Renal cortical epithelial cell (primary cell): ENCODE data around the gene TNNI3. TPM values are rescaled to one million over a fixed set of nuclear protein-coding genes. Genes with fewer than 3 reads are reported as not detected.

ENCODE experiments used
- DNase-seq: peaks from one replicate; pipeline ENCODE4 v3.0.0-alpha.2; 2011; ENCODE audit warnings: low read depth
- total RNA-seq: library from RNA; depleted of rRNA; stranded (reverse); fragments of >200 nt; gene quantifications from 2 replicates; pipeline ENCODE4 v1.2.3, GENCODE V29; 2014

The TNNI3 gene
- total RNA-seq, 1 donor from 2014 or later: 0.15 TPM

DNA sequence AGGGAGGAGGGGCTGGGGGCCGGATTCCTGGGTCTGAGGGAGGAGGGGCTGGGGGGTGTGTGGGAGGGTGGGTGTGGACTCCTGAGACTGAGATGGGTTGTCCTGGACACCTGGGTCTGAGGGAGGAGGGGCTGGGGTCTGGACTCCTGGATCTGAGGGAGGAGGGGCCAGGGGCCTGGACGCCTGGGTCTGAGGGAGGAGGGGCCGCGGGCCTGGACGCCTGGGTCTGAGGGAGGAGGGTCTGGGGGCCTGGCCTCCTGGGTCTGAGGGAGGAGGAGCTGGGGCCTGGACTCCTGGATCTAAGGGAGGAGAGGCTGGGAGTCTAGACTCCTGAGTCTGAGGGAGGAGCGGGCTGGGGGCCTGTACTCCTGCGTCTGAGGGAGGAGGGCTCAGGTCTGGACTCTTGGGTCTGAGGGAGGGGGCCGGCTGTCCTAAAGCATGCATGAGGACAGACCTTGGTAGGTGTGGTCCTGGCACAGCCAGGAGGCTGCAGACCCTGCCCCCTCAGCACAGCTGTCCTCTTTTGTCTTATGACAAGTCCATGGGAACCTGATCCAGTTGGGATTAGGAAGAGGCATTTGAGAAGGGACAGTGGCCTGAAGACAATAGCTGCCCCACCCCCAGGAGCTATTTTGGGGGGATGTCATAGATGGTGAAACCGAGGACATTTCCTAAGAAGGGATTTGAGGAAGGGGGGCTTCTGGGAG, 9.8 kb downstream of the TNNI3 start:
- no peak for DNase-seq

DNA sequence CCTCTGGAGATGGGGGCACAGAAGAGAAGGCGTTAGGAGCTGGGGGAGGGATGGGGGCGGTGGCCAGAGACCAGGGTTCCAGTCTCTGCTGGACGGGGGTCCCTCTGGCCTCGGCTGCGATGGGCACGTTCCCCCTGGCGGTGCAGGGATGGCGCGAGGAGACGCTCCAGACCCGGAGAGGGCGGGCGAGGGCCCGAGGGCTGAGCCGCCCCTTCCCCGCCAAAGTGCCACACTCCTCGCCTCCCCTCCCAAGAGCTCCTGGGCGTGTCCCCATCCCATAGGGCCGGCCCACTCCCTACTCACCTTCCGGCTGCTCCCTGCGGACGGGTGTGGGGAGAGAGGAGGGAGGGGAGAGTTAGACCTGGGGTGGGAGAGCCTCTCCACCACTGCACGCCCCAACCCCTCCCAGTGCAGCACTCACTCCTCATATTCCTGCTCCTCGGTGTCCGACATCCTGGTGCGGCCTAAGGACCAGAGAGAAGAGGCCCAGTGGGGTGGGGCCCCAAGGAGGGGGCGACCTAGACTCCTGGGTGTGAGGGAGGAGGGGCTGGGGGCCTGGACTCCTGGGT, 10.7 kb downstream of the TNNI3 start:
- no peak for DNase-seq

DNA sequence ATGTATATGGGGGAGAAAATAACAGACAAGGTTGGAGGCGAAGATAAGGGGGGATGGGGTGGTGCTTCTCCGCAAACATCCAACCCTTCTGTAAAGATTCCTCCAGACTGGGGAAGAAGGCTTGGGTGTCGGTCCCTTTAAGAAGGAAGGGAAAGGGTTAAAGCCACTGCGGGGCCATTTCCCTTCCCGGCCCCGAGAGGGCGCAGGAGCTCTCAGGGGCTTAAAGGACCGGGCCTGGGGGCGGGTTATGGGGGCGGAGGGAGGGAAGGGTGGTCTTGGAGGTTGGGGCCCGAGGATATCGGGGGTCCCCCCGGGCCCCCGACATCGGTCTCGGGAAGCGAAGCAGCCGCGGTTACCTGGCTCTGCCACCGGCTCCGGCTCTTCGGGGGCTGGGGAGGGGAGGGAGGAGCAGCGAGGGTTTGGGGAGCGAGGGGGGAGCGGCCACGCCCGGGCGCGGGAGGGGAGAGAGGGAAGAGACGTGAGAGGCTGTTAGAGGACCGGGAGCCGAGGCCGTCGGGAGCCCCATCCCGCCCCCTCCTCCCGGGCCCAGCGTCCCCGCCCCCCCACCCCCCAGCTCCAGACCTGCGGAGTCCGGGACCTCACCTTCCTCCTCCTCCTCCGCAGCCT, 11.3 kb downstream of the TNNI3 start:
- no peak for DNase-seq

DNA sequence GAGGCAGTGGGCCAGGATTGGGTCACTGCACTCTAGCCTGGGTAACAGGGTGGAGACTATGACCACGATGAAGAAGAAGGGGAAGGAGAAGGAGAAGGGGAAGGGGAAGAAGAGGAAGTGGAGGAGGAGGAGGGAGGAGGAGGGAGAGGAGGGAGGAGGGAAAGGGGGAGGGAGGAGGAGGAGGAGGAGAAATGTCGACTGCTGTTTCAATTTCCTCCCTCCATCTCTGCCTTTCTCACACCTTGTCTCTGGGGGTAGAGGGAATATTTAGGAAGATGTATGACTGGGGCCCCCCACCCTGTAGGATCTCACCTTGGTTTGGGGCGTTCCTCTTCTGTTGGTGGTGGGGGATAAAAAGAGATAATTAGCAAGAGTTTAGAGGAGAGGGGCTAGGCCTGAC, 12.3 kb downstream of the TNNI3 start:
- DNase-seq: no peak

DNA sequence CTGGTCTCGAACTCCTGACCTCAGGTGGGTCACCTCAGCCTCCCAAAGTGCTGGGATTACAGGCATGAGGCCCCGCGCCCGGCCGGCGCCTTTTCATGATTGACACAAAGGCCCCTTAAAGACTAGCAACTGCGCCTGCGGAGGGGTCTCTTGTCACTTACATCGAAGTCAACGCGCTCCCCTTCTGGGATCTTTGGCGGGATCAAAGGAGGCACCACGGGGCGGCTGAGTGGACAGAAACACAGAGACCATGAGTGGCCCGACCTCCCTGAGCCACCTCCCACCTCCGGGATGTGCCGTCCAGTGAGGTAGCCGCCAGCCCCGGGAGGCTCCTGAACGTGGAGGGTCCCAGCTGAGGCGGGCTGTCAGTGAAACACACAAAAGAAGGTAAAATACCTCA, 15.8 kb downstream of the TNNI3 start:
- DNase-seq: no peak

DNA sequence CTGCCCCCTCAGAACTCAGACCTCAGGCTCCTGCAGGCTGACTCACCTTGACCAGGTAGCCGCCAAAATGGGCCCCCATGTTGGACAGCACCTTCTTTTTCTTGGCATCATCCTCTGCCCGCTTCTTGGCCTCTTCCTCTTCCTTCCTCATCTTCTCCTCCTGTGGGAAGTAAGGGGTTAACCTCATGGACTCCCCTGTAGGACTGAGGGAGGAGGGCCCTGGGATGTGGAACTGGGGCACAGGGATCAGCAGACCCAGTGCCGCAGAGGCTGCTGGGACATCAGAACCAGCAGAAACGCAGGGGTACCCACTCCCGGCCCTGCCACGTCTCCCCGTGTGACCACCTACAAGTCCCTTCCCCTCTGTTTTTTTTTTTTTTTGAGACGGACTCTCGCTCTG, 19.6 kb downstream of the TNNI3 start:
- DNase-seq: no peak

DNA sequence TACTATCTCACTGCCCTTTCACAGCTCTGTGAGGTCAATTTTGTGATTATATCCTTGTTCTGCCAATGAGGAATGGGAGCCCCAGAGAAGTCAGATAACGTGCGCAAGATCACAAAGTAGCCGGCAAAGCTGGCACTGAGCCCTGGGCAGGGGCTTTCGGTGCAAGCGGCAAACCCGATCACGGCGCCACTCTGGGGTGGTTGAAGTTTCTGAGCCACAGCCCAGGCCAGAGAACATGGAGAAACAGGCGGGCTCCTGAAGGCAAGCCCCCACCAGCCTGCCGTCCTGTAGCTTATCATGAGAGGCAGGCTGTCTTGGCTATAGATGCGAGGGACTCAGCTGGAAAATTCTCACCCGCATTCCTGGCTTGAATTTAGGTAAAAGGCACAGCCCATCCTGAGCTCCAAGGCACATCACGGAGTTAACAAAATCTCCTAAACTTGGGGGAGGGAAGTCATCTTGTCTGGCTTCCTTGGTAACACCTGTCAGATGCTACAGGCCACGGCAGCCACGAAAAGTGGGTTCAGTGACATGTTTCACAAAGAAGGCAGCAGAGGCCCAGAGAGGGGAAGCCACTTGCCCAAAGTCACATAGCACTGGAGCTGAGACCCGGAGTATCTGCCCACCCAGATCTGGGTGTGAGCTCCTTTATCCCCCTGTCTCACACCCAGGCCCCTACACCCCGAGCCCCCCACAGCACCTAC, 21.0 kb downstream of the TNNI3 start:
- no peak for DNase-seq

DNA sequence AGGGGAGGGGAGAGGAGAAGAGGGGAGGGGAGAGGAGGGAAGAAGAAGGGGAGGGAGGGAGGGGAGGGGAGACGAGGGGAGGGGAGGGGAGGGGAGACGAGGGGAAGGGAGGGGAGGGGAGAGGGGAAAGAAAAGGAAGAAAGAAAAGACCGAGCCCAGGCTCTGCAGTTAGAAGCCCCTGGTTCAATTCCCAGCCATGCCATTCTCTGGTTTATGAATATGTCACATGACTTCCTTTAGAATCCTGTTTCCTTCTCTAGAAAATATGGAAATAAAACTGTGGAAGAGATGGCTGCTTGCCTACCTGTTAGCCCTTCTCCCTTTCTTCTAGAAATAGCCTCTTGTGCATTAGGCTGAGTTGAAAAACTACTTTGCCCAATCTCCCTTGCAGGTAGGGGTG, 22.8 kb downstream of the TNNI3 start:
- no peak for DNase-seq

DNA sequence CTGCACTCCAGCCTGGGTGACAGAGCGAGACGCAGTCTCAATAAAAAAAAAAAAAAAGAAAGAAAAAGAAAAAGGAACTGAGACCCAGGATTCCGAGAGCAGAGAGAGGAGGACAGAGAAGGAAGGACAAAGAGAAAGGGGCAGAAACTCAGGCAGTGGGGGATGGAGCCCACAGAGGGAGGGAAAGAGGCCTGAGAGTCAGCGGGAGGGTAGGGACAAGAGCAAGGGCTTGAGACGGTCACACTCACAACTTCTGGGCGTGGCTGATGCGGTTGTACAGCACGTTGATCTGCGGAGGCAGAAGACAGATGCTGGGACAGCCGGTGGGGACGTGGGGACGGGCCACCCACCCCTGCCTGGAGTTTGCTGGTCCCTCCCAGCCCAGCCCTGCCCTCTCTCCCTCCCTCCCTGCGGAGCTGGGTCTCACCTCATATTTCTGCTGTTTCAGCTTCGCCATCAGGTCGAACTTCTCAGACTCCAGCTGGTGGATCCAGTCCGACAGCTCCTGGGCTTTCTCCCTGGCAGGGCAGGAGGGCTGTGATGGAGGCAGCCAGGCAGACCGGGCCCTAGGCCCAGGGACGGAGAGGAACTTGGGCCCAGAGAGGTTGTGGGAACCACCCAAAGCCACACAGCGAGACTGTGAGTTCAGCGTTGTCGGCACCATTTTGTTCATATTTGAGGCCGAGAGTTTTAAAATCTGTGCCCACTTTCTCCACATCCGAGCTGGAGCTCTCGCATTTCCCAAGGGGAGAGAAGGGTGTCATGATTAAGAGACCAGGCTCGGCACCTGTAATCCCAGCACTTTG, 23.7 kb downstream of the TNNI3 start:
- DNase-seq: no peak

DNA sequence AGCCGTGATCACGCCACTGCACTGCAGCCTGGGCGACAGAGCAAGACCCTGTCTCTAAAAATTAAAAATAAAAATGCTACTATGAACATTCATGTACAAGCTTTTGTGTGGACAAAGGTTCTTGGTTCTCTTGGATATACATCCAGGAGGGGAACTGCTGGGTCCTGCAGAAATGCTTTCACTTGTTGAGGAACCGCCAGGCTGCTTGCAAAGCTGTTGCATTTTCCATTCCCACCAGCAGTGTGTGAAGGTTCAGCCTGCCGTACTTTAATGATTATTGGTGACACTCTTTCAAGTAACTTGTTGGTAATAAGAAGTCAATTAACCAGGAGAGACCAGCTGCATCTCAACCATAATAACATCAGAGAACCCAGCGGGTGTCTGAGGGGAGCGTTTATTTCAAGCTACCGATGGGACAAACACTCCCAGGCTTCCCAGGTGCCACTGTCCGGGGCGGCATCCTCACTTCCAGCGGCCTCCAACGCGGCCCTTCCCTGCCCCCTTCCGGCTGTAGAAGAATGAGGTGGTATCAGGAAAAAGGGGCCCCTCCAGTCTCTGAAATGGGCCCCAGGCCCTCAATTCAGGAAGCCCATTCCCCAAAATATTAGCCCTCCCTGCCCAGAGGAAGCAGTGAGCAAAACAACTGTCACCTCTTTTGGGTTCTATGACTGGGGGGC, 24.9 kb downstream of the TNNI3 start:
- DNase-seq: no peak

DNA sequence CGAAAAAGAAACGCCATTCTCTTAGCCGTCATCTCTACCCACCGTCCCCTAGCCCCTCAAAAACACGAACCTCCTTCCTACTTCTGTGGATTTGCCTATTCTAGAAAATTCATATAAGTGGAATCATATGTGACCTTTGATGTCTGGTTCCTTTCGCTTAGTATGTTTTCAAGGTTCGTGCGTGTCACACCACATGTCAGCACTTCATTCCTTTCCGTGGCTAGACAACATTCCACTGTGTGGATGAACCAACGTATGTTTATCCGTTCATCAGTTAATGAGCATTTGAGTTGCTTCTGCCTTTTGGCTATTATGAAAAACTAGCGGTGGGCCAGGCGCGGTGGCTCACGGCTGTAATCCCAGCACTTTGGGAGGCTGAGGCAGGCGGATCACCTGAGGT, 26.1 kb downstream of the TNNI3 start:
- no peak for DNase-seq

DNA sequence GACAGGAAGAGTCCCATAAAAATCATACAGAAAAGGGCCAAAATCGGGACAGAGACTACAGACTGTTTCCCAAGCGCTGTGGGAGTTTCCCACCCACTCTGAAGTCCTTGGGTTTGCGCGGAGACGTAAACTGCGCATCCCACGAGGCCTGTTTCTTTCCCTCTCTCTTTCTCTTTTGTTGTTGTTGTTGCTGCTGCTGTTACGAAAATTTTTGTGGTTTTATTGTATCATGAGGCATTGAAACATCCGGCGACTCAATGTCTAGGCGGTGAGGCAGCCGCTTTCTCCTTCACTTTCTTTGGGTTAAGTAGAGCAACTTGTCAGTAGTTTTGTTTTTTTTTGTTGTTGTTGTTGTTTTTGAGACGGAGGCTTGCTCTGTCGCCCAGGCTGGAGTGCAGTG, 38.5 kb downstream of the TNNI3 start:
- no peak for DNase-seq

DNA sequence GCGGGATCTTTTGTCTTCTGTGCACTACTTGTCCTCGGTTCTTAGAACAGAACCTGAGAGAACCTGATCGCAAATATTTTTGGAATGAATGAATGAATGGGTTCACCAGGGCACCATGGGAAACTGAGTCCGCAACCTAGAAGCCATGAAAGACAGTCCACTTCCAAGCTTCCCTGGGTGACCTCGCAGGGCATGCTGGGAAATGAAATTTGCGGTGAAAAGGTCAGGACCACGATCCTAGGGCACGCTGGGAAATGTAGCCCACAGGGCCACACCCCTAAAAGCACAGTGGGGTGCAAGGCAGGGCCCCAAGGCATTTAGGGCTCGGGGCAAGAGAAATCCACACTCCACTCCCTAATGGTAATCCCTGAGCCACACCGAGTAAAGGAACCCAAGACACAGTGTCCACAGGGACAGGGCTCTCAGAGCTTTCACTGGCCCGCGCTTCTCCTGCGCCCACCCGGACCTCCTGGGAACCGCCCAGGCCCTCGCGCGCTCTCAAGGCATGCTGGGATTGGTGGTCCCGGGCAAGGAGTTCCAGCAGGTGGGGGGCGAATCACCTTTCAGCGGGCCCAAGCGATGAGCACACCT, 39.0 kb downstream of the TNNI3 start:
- peak; percentile 21 for DNase-seq

DNA sequence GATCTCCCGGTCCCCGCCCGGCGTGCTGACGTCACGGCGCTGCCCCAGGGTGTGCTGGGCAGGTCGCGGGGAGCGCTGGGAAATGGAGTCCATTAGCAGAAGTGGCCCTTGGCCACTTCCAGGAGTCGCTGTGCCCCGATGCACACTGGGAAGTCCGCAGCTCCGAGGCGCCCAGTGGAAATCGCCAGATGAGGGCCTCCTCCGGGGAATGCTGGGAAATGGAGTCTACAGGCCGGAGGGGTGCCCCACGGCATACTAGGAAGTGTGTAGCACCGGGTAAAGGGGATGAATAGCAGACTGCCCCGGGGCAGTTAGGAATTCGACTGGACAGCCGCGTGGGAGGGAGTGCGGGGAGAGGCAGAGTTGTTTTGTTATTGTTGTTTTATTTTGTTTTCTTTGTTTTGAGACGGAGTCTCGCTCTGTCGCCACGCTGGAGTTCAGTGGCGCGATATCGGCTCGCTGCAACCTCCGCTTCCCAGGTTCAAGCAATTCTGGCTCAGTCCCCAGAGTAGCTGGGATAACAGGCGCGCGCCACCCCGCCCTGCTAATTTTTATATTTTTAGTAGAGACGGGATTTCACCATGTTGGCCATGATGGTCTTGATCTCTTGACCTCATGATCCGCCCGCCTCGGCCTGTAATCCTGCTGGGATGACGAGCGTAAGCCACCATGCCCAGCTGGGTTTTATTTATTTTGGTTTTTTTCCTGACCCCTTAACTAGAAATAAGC, 39.7 kb downstream of the TNNI3 start:
- peak; percentile 95 for DNase-seq

DNA sequence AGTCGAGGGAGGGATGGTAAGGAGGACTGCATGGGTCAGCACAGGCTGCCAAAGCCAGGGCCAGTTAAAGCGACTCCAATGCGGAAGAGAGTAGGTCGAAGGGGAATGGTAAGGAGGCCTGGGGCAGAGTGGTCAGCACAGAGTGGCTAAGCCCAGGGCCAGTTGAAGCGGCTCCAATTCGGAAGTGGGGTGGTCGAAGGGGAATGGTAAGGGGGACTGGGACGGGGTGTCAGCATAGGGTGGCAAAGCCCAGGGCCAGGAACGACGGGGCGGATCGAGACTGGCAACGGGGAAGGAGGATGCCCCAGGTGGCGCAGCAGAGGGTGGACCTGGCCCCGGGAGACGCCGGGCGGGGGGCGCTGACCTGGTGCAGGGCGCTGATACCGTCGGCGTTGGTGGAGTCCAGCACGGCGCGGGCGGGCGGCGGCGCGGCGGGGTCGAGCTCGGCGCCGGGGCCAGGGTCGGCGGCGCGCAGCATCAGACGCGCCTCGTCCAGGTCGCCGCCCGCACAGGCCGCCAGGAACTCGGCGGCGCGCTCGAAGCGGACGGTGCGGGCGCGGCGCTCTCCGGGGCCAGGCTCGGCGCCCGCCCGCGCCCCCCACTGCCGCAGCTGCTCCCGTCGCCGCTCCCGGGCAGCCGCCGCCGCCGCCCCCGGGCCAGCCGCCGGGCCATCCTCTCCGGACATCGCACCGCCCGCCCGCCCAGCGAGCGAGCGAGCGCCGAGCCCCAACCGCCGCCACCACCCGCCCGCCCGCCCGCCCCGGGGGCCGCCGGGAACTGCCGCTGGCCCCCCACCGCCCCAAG, 40.5 kb downstream of the TNNI3 start, which contains the start of gene PPP1R12C:
Gene PPP1R12C (minus strand): TSS at position 779 of the 804 bp plus-strand sequence. CDS start 94 bp downstream, at position 685.
- DNase-seq: no peak

DNA sequence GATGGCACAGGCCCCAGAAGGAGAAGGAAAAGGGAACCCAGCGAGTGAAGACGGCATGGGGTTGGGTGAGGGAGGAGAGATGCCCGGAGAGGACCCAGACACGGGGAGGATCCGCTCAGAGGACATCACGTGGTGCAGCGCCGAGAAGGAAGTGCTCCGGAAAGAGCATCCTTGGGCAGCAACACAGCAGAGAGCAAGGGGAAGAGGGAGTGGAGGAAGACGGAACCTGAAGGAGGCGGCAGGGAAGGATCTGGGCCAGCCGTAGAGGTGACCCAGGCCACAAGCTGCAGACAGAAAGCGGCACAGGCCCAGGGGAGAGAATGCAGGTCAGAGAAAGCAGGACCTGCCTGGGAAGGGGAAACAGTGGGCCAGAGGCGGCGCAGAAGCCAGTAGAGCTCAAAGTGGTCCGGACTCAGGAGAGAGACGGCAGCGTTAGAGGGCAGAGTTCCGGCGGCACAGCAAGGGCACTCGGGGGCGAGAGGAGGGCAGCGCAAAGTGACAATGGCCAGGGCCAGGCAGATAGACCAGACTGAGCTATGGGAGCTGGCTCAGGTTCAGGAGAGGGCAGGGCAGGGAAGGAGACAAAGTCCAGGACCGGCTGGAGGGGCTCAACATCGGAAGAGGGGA, 41.2 kb downstream of the TNNI3 start:
- peak; percentile 2 for DNase-seq

DNA sequence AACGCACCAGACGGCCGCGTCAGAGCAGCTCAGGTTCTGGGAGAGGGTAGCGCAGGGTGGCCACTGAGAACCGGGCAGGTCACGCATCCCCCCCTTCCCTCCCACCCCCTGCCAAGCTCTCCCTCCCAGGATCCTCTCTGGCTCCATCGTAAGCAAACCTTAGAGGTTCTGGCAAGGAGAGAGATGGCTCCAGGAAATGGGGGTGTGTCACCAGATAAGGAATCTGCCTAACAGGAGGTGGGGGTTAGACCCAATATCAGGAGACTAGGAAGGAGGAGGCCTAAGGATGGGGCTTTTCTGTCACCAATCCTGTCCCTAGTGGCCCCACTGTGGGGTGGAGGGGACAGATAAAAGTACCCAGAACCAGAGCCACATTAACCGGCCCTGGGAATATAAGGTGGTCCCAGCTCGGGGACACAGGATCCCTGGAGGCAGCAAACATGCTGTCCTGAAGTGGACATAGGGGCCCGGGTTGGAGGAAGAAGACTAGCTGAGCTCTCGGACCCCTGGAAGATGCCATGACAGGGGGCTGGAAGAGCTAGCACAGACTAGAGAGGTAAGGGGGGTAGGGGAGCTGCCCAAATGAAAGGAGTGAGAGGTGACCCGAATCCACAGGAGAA, 42.0 kb downstream of the TNNI3 start:
- no peak for DNase-seq

DNA sequence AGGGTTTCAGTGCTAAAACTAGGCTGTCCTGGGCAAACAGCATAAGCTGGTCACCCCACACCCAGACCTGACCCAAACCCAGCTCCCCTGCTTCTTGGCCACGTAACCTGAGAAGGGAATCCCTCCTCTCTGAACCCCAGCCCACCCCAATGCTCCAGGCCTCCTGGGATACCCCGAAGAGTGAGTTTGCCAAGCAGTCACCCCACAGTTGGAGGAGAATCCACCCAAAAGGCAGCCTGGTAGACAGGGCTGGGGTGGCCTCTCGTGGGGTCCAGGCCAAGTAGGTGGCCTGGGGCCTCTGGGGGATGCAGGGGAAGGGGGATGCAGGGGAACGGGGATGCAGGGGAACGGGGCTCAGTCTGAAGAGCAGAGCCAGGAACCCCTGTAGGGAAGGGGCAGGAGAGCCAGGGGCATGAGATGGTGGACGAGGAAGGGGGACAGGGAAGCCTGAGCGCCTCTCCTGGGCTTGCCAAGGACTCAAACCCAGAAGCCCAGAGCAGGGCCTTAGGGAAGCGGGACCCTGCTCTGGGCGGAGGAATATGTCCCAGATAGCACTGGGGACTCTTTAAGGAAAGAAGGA, 42.9 kb downstream of the TNNI3 start:
- no peak for DNase-seq
